Measurements from ENCODE around the gene STAC.
"Not testable (repeated sequence)": the region's sequence is repeated elsewhere in the genome, so short reads cannot be mapped to it uniquely, and the experiment has no call there.

The STAC gene

DNA sequence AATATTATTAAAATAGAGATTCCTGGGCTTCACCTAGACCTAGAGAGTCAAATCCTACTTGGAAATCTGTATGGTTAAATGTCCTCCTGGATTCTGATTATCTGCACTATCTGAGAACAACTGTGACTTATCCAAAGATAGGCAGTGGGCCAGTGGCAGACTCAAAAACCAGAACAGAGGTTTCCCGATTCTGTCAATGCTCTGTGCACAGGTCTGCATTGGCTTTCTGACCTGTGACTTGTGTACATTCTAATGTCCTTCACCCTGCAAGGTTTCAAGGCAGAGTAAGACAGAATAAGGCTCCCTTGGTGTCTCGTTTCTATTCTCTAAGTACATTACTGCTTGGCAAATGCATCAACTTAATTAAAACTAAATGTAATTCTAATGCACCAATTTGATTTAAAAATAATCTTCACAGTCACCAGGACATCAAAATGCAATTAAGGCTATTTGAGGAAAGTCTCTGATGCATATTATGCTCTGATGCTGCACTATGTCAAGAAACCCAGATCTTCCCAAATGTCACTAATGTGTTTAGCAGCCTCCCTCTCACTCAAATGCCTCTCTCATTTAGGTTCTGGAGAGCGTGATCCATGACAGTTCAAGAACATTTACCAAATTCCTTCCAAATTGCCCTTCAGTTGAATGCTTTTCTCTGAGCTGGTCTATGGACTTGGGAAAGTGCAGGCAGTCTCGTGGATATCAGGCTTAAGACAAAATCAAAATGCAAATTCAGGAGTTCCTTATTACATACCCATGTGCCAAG lies 140.1 kb downstream of the STAC start:
- no peak for DNase-seq (ENCODE audit: low read depth)

- no peak for DNase-seq (ENCODE audit: low read depth)
Measured at GRCh38 chr3:36521007-36521379, 140.7 kb downstream of the STAC start.

GRCh38 chr3:36524560-36524959 lies 144.3 kb downstream of the STAC start:
- no peak for DNase-seq (ENCODE audit: low read depth)

- peak; percentile 64 for DNase-seq (ENCODE audit: low read depth)
Measured at GRCh38 chr3:36525115-36525801, 145.0 kb downstream of the STAC start.

GRCh38 chr3:36538136-36538749 lies 157.9 kb downstream of the STAC start:
- peak; percentile 67 for DNase-seq (ENCODE audit: low read depth)

DNA sequence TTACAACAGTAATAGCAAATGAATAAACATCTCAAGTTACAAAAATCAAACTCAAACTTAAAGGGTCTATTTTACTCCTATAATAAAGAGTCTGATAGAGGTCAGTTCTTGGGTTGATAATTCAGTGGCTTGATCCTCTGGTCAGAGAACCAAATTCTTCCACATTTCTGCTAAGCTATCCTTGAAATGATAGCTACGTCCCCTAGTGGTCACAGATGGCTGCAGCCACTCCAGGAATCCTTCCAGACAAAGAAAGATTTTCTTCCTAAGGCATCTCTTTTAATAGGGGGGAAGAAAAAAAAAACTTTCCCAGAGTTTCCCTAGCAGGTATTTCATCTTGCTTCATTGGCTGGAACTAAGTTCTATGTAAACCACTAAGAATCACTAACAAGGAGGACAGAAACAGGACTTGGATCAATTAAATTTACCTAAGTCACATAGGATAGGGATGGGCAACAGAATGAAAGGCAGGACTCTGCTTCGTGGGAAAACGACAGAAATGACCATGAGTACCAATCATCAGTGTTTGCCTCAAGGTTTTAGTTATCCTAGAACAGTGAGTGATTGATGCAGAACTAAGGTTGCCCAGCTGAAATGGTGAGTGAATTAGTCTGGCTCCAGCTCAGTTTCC lies 160.7 kb downstream of the STAC start:
- DNase-seq (ENCODE audit: low read depth), result peak; percentile 41

DNA sequence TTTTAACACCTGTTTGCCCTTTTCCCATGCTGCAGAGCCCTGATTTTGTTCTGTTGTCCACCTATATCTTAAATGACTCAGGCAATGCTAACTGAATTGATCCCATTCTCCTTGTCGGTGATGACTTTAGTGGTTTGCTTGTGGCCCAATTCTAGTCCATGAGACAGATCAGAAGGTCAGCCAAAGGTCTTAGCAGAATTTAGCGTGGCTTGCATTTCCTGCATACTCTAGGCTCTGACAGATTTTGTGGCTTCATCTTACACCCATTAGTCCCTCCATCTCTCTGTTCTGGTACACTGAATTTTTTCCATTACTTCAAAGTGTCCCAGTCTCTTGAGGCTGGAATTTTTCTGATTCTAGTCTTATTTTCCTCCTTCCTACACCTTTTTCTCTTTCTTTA lies 161.9 kb downstream of the STAC start:
- peak; percentile 60 for DNase-seq (ENCODE audit: low read depth)

GRCh38 chr3:36543276-36543997 lies 163.1 kb downstream of the STAC start:
- peak; percentile 42 for DNase-seq (ENCODE audit: low read depth)

DNA sequence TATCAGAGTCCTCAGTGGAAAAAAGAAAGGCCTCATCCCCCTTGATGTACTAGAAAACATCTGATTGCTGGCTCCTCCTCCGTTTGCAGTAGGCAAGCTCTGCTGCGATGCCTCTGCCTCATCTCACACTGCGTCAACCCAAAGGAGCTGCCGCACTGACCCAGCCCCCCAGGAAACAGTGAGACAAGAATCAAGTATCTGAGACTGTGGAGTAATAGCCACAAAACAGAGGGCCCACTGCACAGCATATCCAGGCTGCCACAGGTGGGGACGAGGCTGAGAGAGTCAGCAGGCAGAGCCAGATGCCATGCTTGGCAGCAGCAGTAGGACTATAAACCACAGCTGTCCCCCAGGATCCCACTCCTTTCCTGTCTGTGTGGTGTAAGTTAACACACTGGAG lies 165.9 kb downstream of the STAC start:
- no peak for DNase-seq (ENCODE audit: low read depth)

GRCh38 chr3:36548712-36549111 lies 168.4 kb downstream of the STAC start:
- no peak for DNase-seq (ENCODE audit: low read depth)

DNA sequence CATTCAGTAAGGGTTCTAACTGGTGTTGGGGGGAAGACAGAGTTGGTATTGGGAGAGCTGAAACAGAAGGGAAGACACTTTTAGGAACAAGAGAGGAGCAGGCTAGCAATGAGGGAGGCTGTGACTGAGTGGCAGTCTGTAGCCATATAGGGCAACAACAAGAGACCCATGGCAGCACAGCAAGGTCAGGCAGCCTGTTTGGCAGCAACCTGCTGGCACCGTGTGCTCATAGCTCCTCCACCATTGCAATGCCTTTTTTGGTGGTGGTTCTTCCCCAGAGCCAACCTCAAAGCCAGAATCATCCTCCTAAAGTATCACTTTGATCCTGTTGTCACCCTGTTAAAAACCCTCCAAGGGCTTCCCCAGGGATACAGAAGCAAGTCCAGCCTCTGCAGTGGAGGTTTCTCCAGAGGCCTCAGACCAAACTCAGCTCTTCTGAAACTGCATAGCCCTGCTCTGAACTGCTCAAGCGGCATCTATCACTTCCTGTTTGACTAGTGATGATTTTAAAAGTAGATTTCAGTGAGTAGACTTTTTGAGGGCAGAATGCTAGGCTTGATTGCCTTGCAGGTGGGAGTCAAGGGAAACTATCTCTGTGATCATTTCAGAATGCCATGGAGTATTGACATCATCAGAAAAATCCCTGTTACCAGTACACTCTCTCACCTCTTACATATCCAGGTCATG lies 176.9 kb downstream of the STAC start:
- no peak for DNase-seq (ENCODE audit: low read depth)

- DNase-seq (ENCODE audit: low read depth), result no peak
Measured at GRCh38 chr3:36557708-36558421, 177.6 kb downstream of the STAC start.

DNA sequence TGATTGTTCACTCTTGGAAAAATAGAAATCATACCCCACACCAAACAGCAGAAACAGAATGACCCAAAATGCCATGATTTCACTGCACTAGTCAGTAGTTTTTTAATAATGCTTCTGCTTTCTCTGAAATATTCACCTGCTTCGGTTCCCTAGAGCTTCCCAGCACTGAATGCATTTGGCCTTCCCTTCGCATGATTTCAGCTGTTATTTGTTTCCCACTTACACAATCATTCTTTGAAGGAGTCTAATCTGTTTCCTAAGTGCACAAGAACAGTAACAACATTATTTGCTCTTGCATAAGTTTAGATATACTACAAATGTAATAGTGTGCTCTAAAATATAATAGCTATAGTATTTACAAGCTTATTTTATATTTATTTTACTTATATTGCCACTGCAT lies 178.7 kb downstream of the STAC start:
- DNase-seq (ENCODE audit: low read depth), result no peak

- no peak for DNase-seq (ENCODE audit: low read depth)
Measured at GRCh38 chr3:36560685-36561084, 180.4 kb downstream of the STAC start.

DNA sequence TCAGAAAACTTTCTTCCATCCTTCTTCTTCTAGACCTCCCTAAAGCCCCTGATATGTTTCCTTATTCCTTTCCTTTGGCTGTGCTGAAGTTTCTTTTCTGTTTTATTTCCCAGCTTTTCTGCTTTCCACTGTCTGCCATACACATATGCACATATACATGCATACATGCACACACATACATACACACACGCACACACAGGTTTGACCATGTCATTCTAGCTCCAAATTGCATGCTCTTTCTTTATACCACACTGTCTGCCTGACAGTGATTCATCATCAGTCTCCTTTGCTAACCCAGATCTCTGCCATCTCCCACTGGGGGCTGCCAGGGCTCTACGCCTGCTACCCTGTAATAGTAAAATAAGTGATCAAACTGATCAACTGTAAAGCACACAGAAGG lies 181.3 kb downstream of the STAC start:
- DNase-seq (ENCODE audit: low read depth), result no peak

- DNase-seq (ENCODE audit: low read depth), result no peak
Measured at GRCh38 chr3:36562945-36563344, 182.6 kb downstream of the STAC start.

- DNase-seq (ENCODE audit: low read depth), result no peak
Measured at GRCh38 chr3:36575241-36575640, 194.9 kb downstream of the STAC start.

GRCh38 chr3:36578418-36578817 lies 198.1 kb downstream of the STAC start:
- not testable (repeated sequence) for DNase-seq (ENCODE audit: low read depth)

DNA sequence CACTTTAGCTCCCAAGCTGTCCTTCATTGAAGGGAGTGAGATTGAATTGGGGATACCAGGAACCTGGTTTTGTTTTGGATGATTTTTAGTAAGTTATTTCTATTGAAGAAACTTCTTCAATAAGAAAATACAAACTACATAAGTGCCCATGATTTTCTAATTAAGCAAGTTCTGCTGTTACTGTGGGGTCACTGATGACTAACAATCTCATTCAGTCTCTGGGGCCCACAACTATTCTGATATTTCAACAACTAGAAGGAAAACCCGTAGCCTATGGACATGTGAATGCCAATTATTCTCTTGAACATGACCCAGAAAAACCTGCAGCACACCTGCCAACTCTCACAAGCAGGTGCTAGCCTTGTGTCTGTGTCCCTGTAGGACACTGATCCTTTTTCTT lies 199.4 kb downstream of the STAC start:
- peak; percentile 19 for DNase-seq (ENCODE audit: low read depth)

DNA sequence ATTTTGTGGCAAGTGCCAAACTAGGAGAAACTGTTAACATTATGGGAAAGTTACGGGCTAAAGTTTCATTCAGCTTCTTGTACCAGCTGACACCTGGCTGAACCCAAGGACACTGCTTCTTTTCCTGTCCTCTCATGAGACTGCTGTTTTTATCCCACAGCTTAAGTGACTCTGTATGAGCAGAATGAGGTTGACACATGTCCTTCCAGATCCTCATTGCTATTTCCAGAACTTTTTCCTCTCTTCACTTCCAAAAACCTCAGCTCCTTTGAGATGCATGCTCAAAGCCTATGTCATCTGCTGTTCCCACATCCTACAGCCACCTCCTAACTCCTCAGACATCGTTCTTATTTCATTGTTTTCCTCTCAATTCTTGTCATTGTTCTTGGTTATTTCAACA lies 200.4 kb downstream of the STAC start:
- no peak for DNase-seq (ENCODE audit: low read depth)

- DNase-seq (ENCODE audit: low read depth), result peak; percentile 33
Measured at GRCh38 chr3:36591959-36592358, 211.7 kb downstream of the STAC start.
